Stomach (tissue), 19 donors: ENCODE results near the gene RXYLT1. TPM values are rescaled to one million over a fixed set of nuclear protein-coding genes. Genes with fewer than 3 reads are reported as not detected.
"Not testable (repeated sequence)": the region's sequence is repeated elsewhere in the genome, so short reads cannot be mapped to it uniquely, and the experiment has no call there.

ENCODE experiments used
- DNase-seq, 2 donors: peaks; one replicate each; pipeline versions ENCODE4 v3.0.0 to v3.0.0-alpha.2; 2013 to 2019
- H3K27ac ChIP-seq, 5 donors: fragments of 200-600 bp in 4 of 5; sonication (generic) in 4 of 5; one replicate each; pipeline ENCODE4 v1.5.1; 2013 to 2019; ENCODE audit warnings: mild to moderate bottlenecking in 1 of 5, moderate library complexity in 1 of 5
- H3K27me3 ChIP-seq, 3 donors: fragments of 200-600 bp; sonication (generic); one replicate each; pipeline ENCODE4 v1.5.1; 2017 to 2019; ENCODE audit warnings: mixed run types in 1 of 3
- H3K36me3 ChIP-seq, 4 donors: fragments of 200-600 bp; sonication (generic); 1 replicate in 3 of 4; 2 replicates in 1 of 4; pipeline ENCODE4 v1.5.1; 2016 to 2019
- H3K4me1 ChIP-seq, 4 donors: fragments of 200-600 bp; sonication (generic); one replicate each; pipeline ENCODE4 v1.5.1; 2016 to 2019
- H3K4me3 ChIP-seq, 4 donors: fragments of 200-600 bp; sonication (generic) in 3 of 4; one replicate each; pipeline ENCODE4 v1.5.1; 2016 to 2019; ENCODE audit warnings: mild to moderate bottlenecking in 1 of 4
- H3K9me3 ChIP-seq, 4 donors: fragments of 200-600 bp; sonication (generic); one replicate each; pipeline ENCODE4 v1.5.1; 2016 to 2019
- POLR2A ChIP-seq, 4 donors: fragments of 450-650 bp; IDR thresholded peaks; one replicate each; pipeline ENCODE4 v1.6.1; 2016; ENCODE audit warnings: antibody characterized with exemption in 4 of 4, control low read depth in 2 of 4, mild to moderate bottlenecking in 1 of 4, moderate library complexity in 1 of 4
- POLR2AphosphoS5 ChIP-seq, 3 donors: sonication (generic); formaldehyde crosslinking; IDR thresholded peaks; one replicate each; pipeline ENCODE4 v1.6.1; 2016; ENCODE audit warnings: antibody characterized with exemption in 3 of 3
- WGBS, 5 donors: extraction: QIAGEN DNeasy Blood & Tissue Kit in 3 of 5; methylation state at CpG; one replicate each; pipeline versions ENCODE4 v1.1.5 to v1.1.7; 2013 to 2018; 5-methylcytosine and 5-hydroxymethylcytosine counted together
- intact Hi-C: fragments of 100-400 bp; cut with DNase I; formaldehyde crosslinking; loops from one replicate; pipeline ENCODE4 v1.15.1; 2023; ENCODE audit warnings: low total_unique reads
- long read RNA-seq, 10 donors: transcript quantifications; one replicate each; lab custom pipeline, GENCODE V29; 2026
- polyA plus RNA-seq, 3 donors: library from polyadenylated mRNA; stranded (reverse); fragments of 200-250 nt; gene quantifications; one replicate each; pipeline ENCODE4 v1.2.3, GENCODE V29; 2013
- total RNA-seq, 5 donors: library from RNA; depleted of rRNA; stranded (reverse); fragments of >200 nt; gene quantifications; one replicate each; pipeline versions ENCODE4 v1.1.0 to v1.2.3, GENCODE V29; 2014 to 2016
- TF ChIP-seq, protein P1 (sequence below), 7 experiments: fragments of 450-650 bp in 4 of 7; fragments of 200-600 bp in 3 of 7; sonication (generic) in 3 of 7; IDR thresholded peaks; one replicate each; pipeline ENCODE4 v1.5.1; 2016 to 2019; ENCODE audit warnings: antibody characterized with exemption in 7 of 7, control low read depth in 2 of 7, mild to moderate bottlenecking in 1 of 7
- donor health status: healthy with polysubstance abuse.
- donor health status: Bipolar disorder and iron deficiency.
- donor health status: healthy.

RXYLT1 gene, protein sequence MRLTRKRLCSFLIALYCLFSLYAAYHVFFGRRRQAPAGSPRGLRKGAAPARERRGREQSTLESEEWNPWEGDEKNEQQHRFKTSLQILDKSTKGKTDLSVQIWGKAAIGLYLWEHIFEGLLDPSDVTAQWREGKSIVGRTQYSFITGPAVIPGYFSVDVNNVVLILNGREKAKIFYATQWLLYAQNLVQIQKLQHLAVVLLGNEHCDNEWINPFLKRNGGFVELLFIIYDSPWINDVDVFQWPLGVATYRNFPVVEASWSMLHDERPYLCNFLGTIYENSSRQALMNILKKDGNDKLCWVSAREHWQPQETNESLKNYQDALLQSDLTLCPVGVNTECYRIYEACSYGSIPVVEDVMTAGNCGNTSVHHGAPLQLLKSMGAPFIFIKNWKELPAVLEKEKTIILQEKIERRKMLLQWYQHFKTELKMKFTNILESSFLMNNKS
- total RNA-seq (10 to 100 TPM in 3 of 5 donors, 1 to 10 TPM in 2; 4.5 to 33.0 (median 11.6) TPM), polyA plus RNA-seq (10 to 100 TPM in 2 of 3 donors, 1 to 10 TPM in 1; 7.7 to 14.4 (median 10.8) TPM)
- long read RNA-seq, donor 1, partial matches to known transcripts, result 0 of 4 reads
- long read RNA-seq, donor 1, other reads (novel, unspliced or antisense), result 0 of 4 reads
- long read RNA-seq, donor 2, full-length matches to known transcripts, result 12 of 12 reads
- long read RNA-seq, donor 2, partial matches to known transcripts, result 0 of 12 reads
- long read RNA-seq, donor 2, other reads (novel, unspliced or antisense), result 0 of 12 reads
- long read RNA-seq, donor 3, full-length matches to known transcripts, result 8 of 8 reads
- long read RNA-seq, donor 3, partial matches to known transcripts, result 0 of 8 reads
- long read RNA-seq, donor 3, other reads (novel, unspliced or antisense), result 0 of 8 reads
- long read RNA-seq, donor 4, partial matches to known transcripts, result 0 of 1 reads
- long read RNA-seq, donor 4, other reads (novel, unspliced or antisense), result 0 of 1 reads
- long read RNA-seq, donor 5, full-length matches to known transcripts, result 10 of 10 reads
- long read RNA-seq, donor 5, partial matches to known transcripts, result 0 of 10 reads
- long read RNA-seq, donor 5, other reads (novel, unspliced or antisense), result 0 of 10 reads
- long read RNA-seq, donor 6, full-length matches to known transcripts, result 17 of 23 reads
- long read RNA-seq, donor 6, partial matches to known transcripts, result 6 of 23 reads
- long read RNA-seq, donor 6, other reads (novel, unspliced or antisense), result 0 of 23 reads
- long read RNA-seq, donor 7, full-length matches to known transcripts, result 9 of 14 reads
- long read RNA-seq, donor 7, partial matches to known transcripts, result 5 of 14 reads
- long read RNA-seq, donor 7, other reads (novel, unspliced or antisense), result 0 of 14 reads
- long read RNA-seq, donor 8, full-length matches to known transcripts, result 20 of 20 reads
- long read RNA-seq, donor 8, partial matches to known transcripts, result 0 of 20 reads
- long read RNA-seq, donor 8, other reads (novel, unspliced or antisense), result 0 of 20 reads
- long read RNA-seq, donor 9, full-length matches to known transcripts, result 10 of 10 reads
- long read RNA-seq, donor 9, partial matches to known transcripts, result 0 of 10 reads
- long read RNA-seq, donor 9, other reads (novel, unspliced or antisense), result 0 of 10 reads
- long read RNA-seq, donor 10, full-length matches to known transcripts, result 4 of 4 reads
- long read RNA-seq, donor 10, partial matches to known transcripts, result 0 of 4 reads
- long read RNA-seq, donor 10, other reads (novel, unspliced or antisense), result 0 of 4 reads

DNA sequence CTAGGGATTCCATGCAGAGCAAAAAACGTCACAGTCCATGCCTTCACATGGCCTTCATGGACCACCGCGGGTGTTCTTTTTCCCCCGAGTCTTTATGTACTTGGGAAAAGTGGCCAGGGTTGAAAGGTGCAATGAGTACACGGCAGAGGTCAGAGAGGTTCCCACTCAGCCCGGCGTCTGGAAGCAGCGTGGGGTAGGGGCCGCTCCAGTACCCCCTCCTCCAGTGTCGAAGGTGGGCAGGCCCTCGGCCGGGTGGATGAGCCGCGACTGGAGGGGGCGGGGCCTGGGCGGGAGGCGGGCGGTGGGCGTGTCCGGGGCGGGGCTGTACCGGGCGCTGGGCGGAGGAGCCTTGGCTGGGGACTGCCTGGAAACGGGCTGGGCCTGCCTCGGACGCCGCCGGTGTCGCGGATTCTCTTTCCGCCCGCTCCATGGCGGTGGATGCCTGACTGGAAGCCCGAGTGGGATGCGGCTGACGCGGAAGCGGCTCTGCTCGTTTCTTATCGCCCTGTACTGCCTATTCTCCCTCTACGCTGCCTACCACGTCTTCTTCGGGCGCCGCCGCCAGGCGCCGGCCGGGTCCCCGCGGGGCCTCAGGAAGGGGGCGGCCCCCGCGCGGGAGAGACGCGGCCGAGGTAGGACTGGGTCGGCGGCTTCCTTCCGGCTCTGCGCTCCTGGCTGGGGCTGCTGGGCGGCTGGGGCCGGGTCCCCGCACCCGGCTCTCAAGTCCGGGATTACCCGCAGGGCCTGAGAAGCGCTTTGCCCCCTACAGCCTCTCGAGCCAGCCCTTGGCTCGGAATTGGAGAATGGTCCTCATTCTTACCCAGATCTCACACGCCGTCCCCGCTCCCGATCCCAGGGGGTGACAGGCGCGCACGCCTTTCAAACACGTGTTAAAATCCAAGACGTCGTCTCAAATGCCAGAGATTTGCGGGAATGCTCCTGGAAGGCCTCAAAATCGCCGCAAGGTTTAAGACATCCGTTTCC lies at the start of gene RXYLT1:
Gene RXYLT1, plus strand, starts transcription at position 412 of the 984 bp plus-strand sequence. Its CDS starts 52 bp downstream, at position 464.
- Histone ChIP-seq H3K4me1 (peaks cover 0 to 17% (median 8%) of the 10 kb centered on the region in 4 donors), H3K9me3 (no peaks in the 10 kb centered on the region), H3K4me3 (peak within 1 kb of the TSS; percentile 72 to 86 (median 78)), H3K27me3 (no peaks in the 10 kb centered on the region), H3K27ac (peak within 1 kb of the TSS; percentile 88 to 93 (median 92)), H3K36me3 (peaks cover 0 to 27% (median 24%) of the 10 kb centered on the region in 4 donors)
- WGBS, 5 donors, result 0% methylated on average over 47 to 86 of the region's 86 CpGs
- TF ChIP-seq POLR2AphosphoS5 (IDR thresholded peaks at IDR 0.05), result peak; percentile 21 to 85 (median 74)
- TF ChIP-seq POLR2A (IDR thresholded peaks at IDR 0.05), result no peak
- TF ChIP-seq, protein P1, sequence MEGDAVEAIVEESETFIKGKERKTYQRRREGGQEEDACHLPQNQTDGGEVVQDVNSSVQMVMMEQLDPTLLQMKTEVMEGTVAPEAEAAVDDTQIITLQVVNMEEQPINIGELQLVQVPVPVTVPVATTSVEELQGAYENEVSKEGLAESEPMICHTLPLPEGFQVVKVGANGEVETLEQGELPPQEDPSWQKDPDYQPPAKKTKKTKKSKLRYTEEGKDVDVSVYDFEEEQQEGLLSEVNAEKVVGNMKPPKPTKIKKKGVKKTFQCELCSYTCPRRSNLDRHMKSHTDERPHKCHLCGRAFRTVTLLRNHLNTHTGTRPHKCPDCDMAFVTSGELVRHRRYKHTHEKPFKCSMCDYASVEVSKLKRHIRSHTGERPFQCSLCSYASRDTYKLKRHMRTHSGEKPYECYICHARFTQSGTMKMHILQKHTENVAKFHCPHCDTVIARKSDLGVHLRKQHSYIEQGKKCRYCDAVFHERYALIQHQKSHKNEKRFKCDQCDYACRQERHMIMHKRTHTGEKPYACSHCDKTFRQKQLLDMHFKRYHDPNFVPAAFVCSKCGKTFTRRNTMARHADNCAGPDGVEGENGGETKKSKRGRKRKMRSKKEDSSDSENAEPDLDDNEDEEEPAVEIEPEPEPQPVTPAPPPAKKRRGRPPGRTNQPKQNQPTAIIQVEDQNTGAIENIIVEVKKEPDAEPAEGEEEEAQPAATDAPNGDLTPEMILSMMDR (IDR thresholded peaks at IDR 0.05), result no peak
- intact Hi-C loops, result no loop called here
- peak; percentile 85 to 95 for DNase-seq

DNA sequence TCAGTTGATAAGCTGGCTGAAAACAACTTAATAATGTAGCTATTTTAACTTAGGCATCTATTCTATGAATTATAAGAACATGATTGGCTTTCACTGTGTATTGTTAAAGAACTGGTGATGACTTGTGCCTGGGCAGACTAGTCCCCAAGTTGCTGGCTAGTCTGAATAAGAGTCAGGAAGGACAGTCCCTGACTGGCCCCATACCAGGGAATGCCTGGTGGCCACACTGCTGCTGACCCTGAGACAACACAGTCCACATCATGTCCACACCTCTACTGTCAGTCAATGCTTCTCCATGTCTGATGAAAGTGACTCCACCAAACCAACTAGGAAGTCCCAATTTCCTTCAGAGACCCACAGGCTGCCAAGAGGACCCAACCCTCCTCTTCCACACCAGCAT lies 46.9 kb upstream of the RXYLT1 start:
- H3K4me3 ChIP-seq, H3K9me3 ChIP-seq, H3K27me3 ChIP-seq, DNase-seq, H3K4me1 ChIP-seq, intact Hi-C loops, H3K36me3 ChIP-seq, H3K27ac ChIP-seq: not testable (repeated sequence)

DNA sequence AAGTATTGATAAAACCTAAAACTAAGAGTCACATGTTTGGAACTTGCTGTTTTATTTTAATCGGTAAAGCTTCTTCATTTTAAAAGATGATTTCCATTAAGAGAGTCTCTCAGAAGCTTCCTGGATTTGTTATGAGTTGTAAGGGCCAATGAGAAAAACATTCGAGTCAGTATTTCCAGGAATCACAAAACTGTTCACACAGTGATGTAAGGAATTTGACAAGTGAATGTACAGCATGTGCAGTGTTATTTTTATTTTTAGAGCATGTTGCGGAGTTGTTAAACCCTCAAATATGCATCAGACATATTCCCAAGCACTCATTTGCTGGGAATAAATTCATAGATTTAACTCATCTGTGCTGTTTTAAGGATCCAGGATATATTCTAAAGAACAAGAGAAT lies 46.1 kb upstream of the RXYLT1 start:
- intact Hi-C loops, H3K4me1 ChIP-seq, H3K9me3 ChIP-seq, H3K4me3 ChIP-seq, H3K27me3 ChIP-seq, DNase-seq, H3K27ac ChIP-seq, H3K36me3 ChIP-seq: not testable (repeated sequence)
- 43 to 96% (median 69%) methylated on average over 3 of the region's 3 CpGs for WGBS, 5 donors

DNA sequence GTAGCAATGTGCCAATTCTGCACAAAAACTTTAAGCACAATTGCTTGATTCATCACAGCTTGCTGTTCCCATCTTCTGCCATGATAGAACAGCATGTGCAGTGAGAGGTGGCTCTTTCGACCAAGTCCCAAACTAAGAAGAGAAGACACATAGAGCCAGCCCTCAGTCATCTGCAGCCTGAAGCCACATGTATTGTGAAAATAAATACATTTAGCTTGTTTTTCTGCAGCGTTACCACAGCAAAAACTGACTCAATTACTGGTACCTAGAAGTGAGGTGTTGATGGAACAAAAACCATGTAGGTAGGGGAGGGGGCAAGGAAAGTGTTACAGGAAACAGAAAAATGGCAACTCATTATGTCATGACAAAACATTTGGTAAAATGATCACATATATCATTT lies 39.2 kb upstream of the RXYLT1 start:
- H3K36me3 ChIP-seq, H3K4me3 ChIP-seq, H3K27me3 ChIP-seq, H3K9me3 ChIP-seq, intact Hi-C loops, H3K27ac ChIP-seq, DNase-seq, H3K4me1 ChIP-seq: not testable (repeated sequence)
- WGBS, 5 donors, result 60 to 80% methylated on average over 1 of the region's 2 CpGs; no CpG with 5 or more reads in 3 of the 5 donors

DNA sequence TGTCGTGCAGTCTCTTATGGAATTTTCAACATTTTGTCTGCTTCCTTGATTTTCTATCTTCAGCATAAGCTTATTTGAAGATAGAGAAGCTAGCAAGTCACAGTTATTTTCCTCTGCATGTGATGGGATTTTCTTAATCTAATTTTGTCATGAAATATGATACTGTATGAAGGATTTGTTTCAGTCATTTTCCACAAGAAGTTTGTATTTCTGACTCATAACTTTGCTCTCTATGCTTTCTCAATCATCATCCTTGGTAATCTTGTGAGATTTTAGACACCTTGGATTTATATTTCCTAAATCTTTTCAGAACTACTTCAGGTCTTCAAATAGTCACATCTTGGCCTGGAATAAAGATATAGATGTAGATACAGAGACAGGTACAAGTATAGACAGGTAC lies 38.3 kb upstream of the RXYLT1 start:
- H3K4me3 ChIP-seq, DNase-seq: not testable (repeated sequence)

DNA sequence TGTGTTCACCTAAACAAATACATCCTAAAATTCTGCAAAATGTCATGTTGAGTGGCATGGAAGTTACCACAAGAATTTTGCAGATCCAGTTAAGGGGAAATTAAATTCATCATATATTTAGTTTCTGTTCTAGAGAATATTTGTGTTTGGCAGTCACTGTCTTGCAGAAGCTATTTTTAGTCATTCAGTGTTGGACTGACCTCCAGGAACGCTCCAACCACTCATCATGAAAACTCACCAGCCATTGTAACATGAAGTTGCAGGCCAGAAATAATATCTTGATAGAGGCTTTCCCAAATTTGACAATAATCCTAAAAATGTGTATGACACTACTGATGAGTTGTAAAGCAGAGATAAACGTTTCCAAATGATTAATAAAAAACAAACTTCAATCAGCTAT lies 35.6 kb upstream of the RXYLT1 start:
- H3K4me3 ChIP-seq, H3K27ac ChIP-seq, H3K27me3 ChIP-seq, H3K9me3 ChIP-seq, intact Hi-C loops, H3K36me3 ChIP-seq, DNase-seq, H3K4me1 ChIP-seq: not testable (repeated sequence)
- WGBS, 5 donors, result 23 to 47% (median 35%) methylated on average over 2 of the region's 2 CpGs

More for the DNA sequence above, 38.3 kb upstream of the RXYLT1 start:
- H3K9me3 ChIP-seq, H3K36me3 ChIP-seq, H3K27me3 ChIP-seq, intact Hi-C loops, H3K27ac ChIP-seq, H3K4me1 ChIP-seq: not testable (repeated sequence)
- WGBS, 5 donors, result 83 to 94% (median 89%) methylated on average over 1 of the region's 1 CpG

DNA sequence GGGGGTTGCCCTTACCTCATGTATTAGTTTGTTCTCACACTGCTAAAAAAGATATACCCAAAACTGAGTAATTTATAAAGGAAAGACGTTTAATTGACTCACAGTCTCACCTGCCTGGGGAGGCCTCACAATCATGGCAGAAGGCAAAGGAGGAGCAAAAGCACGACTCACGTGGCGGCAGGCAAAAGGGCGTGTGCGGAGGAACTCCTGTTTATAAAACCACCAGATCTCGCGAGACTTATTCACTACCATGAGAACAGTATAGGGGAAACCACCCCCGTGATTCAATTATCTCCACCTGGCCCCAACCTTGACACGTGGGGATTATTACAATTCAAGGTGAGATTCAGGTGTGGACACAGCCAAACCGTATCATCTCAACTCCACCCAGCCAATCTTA lies 33.2 kb upstream of the RXYLT1 start:
- H3K27ac ChIP-seq, intact Hi-C loops, H3K27me3 ChIP-seq, H3K4me3 ChIP-seq, DNase-seq, H3K36me3 ChIP-seq, H3K4me1 ChIP-seq, H3K9me3 ChIP-seq: not testable (repeated sequence)
- WGBS, 5 donors, result 73 to 77% (median 77%) methylated on average over 11 of the region's 11 CpGs

DNA sequence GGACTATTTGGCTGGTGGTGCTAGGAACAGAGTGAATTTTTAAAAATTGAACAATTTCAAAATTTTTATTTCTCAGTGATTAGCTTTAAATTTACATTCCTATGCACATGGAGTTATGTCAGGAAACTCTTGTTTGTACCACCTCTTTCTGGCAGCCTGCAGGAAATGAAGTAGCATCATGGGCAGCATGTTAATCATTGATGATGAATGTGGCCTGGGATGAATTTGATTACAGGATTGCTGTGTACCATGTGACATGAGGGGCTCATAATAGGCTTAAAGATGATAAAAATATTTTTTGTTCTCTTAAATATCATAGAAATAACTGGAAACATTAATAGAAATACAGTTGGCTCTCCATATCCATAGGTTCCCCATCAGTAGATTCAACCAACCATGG lies 32.6 kb upstream of the RXYLT1 start:
- H3K27ac ChIP-seq, H3K27me3 ChIP-seq, H3K9me3 ChIP-seq, intact Hi-C loops, H3K36me3 ChIP-seq, H3K4me1 ChIP-seq, H3K4me3 ChIP-seq, DNase-seq: not testable (repeated sequence)
